Activated T-helper 2 cell treated with anti-CD3 and anti-CD28 coated beads, Interferon-gamma antibody, Interleukin-2, Interleukin-4, amounts not matched to agents 10 μg/mL and 5 μg/mL and 100 μg/mL, durations not matched to agents 14 hours and 24 hours and 36 hours (primary cell): ENCODE results near the gene PLA2G15. TPM values are rescaled to one million over a fixed set of nuclear protein-coding genes. Genes with fewer than 3 reads are reported as not detected.

Source experiments
- DNase-seq: peaks from one replicate; pipeline ENCODE4 v3.0.0; 2021; ENCODE audit warnings: low spot score
- H3K27ac Mint-ChIP-seq: one replicate; pipeline ENCODE4 v1.8.0; 2021; ENCODE audit warnings: mixed read lengths
- H3K27me3 Mint-ChIP-seq: one replicate; pipeline ENCODE4 v1.8.0; 2021; ENCODE audit warnings: low read depth, mixed read lengths
- H3K36me3 Mint-ChIP-seq: one replicate; pipeline ENCODE4 v1.8.0; 2021; ENCODE audit warnings: low read depth, mixed read lengths
- H3K4me1 Mint-ChIP-seq: one replicate; pipeline ENCODE4 v1.8.0; 2021; ENCODE audit warnings: low read depth, mixed read lengths
- H3K4me3 Mint-ChIP-seq: one replicate; pipeline ENCODE4 v1.8.0; 2021; ENCODE audit warnings: low read depth, mild to moderate bottlenecking, moderate library complexity, mixed read lengths
- H3K9me3 Mint-ChIP-seq: one replicate; pipeline ENCODE4 v1.8.0; 2021; ENCODE audit warnings: mixed read lengths
- intact Hi-C: fragments of 100-400 bp; cut with micrococcal nuclease; formaldehyde crosslinking; loops from one replicate; pipeline ENCODE4 v1.15.1; 2023
- total RNA-seq: library from RNA; stranded (reverse); gene quantifications from 2 replicates; pipeline ENCODE4 v1.2.3, GENCODE V29; 2022

The PLA2G15 gene
- total RNA-seq, 1 donor from 2014 or later: 9.0 TPM

- Mint-ChIP-seq H3K4me1 (peaks cover 3% of the 10 kb centered on the region), H3K27ac (peak overlapping the region; percentile 40), H3K36me3 (peaks cover 92% of the 10 kb centered on the region), H3K4me3 (no peak overlapping the region), H3K9me3 (no peaks in the 10 kb centered on the region), H3K27me3 (no peaks in the 10 kb centered on the region)
- intact Hi-C loops: no loop called here
- no peak for DNase-seq
Observed at GRCh38 chr16:68300734-68301459, 55.7 kb downstream of the PLA2G15 start.

GRCh38 chr16:68306633-68307032, 61.5 kb downstream of the PLA2G15 start:
- intact Hi-C loops: no loop called here
- Mint-ChIP-seq H3K9me3 (no peaks in the 10 kb centered on the region), H3K36me3 (peaks cover 54% of the 10 kb centered on the region), H3K4me1 (peaks cover 15% of the 10 kb centered on the region), H3K27me3 (no peaks in the 10 kb centered on the region), H3K27ac (no peak overlapping the region), H3K4me3 (no peak overlapping the region)
- no peak for DNase-seq

- Mint-ChIP-seq H3K27me3 (no peaks in the 10 kb centered on the region), H3K27ac (peak overlapping the region; percentile 83), H3K4me1 (peaks cover 24% of the 10 kb centered on the region), H3K9me3 (no peaks in the 10 kb centered on the region), H3K36me3 (peaks cover 38% of the 10 kb centered on the region), H3K4me3 (peak overlapping the region; percentile 91)
- intact Hi-C loops: loop anchor here (1.0 to 10.0 kb wide), 4 partner anchors 10 to 225 kb away; partner anchors contain the start of genes NFATC3 and SLC7A6
- no peak for DNase-seq
Observed at GRCh38 chr16:68309799-68310198, 64.6 kb downstream of the PLA2G15 start.

GRCh38 chr16:68310437-68310773, 65.2 kb downstream of the PLA2G15 start:
- intact Hi-C loops: loop anchor here (1.0 to 10.0 kb wide), 4 partner anchors 9 to 226 kb away; partner anchors contain the start of genes NFATC3 and SLC7A6
- H3K9me3 Mint-ChIP-seq: no peaks in the 10 kb centered on the region
- H3K27ac Mint-ChIP-seq: peak overlapping the region; percentile 87
- H3K27me3 Mint-ChIP-seq: no peaks in the 10 kb centered on the region
- peak overlapping the region; percentile 91 for H3K4me3 Mint-ChIP-seq
- peaks cover 26% of the 10 kb centered on the region for H3K4me1 Mint-ChIP-seq
- peaks cover 36% of the 10 kb centered on the region for H3K36me3 Mint-ChIP-seq
- no peak for DNase-seq

Other genes starting within 250 kb of the PLA2G15 start
- 3.7 and 4.3 TPM in 2 replicates for gene DPEP2, start 245.9 kb upstream of the PLA2G15 start, total RNA-seq
- gene DPEP2NB, start 229.5 kb upstream of the PLA2G15 start, total RNA-seq: not detected in 2 replicates
- 19.3 TPM in 2 replicates for gene DDX28, start 222.1 kb upstream of the PLA2G15 start, total RNA-seq
- gene DUS2, start 222.1 kb upstream of the PLA2G15 start, total RNA-seq: 31.2 and 34.3 TPM in 2 replicates
- 136 and 146 TPM in 2 replicates for gene NFATC3, start 160.0 kb upstream of the PLA2G15 start, total RNA-seq
- 0.23 and 0.34 TPM in 2 replicates for gene ESRP2, start 9.2 kb upstream of the PLA2G15 start, total RNA-seq
- 107 and 108 TPM in 2 replicates for gene SLC7A6, start 19.2 kb downstream of the PLA2G15 start, total RNA-seq
- 24.7 and 26.7 TPM in 2 replicates for gene SLC7A6OS, start 65.6 kb downstream of the PLA2G15 start, total RNA-seq
- 80.5 and 90.7 TPM in 2 replicates for gene PRMT7, start 65.6 kb downstream of the PLA2G15 start, total RNA-seq
- 0.07 and 0.25 TPM in 2 replicates for gene SMPD3, start 203.1 kb downstream of the PLA2G15 start, total RNA-seq